HG02642 (cell line): ENCODE data around the gene ABCG1.
"Not testable (repeated sequence)": the region's sequence is repeated elsewhere in the genome, so short reads cannot be mapped to it uniquely, and the experiment has no call there.

ENCODE experiments used
- ATAC-seq: cut with Tn5 transposase; IDR thresholded peaks from one replicate; pipeline ENCODE4 v1.9.1; 2021; ENCODE audit warnings: mild to moderate bottlenecking; ENCODE audit not compliant: unreplicated experiment, poor library complexity

Gene ABCG1

DNA sequence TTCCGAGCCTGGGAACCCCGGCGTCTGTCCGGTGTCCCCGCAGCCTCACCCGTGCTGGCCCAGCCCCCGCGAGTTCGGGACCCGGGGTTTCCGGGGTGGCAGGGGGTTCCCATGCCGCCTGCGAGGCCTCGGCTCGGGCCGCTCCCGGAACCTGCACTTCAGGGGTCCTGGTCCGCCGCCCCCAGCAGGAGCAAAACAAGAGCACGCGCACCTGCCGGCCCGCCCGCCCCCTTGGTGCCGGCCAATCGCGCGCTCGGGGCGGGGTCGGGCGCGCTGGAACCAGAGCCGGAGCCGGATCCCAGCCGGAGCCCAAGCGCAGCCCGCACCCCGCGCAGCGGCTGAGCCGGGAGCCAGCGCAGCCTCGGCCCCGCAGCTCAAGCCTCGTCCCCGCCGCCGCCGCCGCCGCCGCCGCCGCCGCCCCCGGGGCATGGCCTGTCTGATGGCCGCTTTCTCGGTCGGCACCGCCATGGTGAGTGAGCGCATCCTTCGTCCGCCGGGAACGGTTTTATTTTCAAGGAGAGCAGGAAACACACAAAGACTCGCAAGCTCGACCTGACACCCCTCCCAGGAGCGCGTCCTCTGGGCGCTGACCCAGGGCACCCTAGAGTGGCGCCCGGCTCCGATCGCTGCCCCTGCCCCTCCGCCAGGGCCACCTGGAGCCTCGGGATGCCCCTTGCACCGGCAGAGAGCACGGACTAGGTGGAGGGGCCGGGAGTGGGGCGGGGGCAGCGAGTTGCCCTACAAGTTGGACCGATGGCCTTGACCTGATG, at the start of gene ABCG1:
Gene ABCG1 (plus strand): TSS at position 305 of the 770 bp plus-strand sequence. CDS start 123 bp downstream, at position 428.
- peak; percentile 42 for ATAC-seq

DNA sequence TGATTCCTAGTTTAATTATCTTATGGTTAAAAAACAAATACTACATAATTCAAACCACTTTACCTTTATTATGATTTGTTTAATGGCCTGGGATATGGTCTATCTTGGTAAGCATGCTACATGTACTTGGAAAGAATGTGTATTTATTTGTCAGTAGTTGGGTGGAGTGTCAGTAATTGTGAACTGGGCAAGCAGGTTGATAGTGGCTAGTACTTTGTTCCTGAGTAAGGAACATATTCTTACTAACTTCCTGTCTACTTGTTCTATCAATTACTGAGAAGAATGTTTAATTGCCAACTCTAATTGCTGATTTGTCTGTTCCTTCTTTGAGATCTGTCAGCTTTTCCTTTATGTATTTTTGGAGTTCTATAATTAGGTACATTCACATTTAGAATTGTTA, 49.2 kb upstream of the ABCG1 start:
- no peak for ATAC-seq

- no peak for ATAC-seq
Measured at GRCh38 chr21:42171091-42172053, 47.6 kb upstream of the ABCG1 start.

DNA sequence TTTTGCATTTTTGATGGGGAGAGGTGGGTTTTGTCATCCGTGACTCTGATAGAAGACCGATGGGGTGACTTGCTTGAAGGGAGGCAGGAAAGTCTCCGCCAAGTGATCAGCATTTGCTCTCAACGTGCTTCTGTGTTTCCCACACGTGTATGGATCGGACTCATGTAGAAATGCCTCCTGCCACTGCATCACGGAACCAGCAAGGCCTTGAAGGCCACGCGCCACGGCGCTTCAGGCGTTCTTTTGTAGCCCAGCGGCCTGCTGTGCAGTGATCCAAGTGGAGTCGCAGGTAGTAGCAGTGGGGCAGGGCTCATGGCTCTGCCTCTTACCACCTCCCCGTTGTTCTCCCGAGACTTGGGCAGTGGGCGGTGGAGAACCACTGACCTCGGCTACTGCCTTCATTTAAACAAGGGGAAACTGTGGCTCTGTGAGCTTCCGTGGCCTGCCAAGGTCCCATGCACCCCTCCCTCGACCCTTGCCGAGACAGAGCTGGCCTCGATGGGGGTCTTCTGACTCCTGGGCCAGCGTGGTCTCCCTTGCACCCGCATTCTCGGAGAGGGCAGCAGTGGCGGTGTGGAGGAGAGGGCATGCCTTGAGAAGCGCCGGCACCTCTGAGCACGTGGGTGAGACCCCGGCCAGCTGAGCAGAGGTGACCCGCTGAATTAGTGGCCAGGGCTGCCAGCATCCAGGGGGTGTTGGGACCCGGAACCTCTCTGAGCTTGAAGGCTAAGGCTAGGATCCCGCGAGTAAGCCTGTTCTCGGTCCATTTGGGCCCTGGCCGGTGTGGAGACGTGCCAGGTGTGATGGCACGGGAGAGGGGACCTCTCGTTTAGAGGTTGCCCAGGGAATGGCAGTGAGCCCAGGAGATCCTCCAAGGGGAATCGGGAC, 46.1 kb upstream of the ABCG1 start:
- ATAC-seq = no peak

GRCh38 chr21:42174173-42174572, 44.8 kb upstream of the ABCG1 start:
- ATAC-seq = no peak

- no peak for ATAC-seq
Measured at GRCh38 chr21:42175110-42175710, 43.7 kb upstream of the ABCG1 start.

GRCh38 chr21:42176859-42177258, 42.1 kb upstream of the ABCG1 start:
- ATAC-seq = no peak

DNA sequence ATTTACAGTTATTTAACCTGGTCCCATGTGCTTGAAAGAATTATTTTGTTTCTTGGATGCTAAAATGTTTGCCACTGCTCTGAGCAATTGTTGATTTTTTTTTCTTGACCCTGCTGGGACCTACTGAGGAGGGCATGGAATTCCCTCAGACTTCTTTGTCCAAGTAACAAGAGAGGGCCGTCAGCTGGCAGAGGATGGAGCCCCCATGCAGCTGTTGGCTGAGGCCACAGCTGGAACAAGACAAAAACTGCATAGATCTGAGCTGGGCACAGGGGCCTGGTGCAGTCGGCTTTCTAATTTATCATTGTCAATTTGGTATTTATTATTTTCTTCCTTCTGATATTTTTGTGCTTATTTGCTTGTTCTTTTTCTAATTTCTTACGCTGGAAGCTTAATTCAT, 39.6 kb upstream of the ABCG1 start:
- no peak for ATAC-seq

GRCh38 chr21:42180001-42180400, 38.9 kb upstream of the ABCG1 start:
- ATAC-seq = not testable (repeated sequence)

- no peak for ATAC-seq
Measured at GRCh38 chr21:42182713-42183371, 36.1 kb upstream of the ABCG1 start.

GRCh38 chr21:42183374-42184266, 35.3 kb upstream of the ABCG1 start:
- no peak for ATAC-seq

DNA sequence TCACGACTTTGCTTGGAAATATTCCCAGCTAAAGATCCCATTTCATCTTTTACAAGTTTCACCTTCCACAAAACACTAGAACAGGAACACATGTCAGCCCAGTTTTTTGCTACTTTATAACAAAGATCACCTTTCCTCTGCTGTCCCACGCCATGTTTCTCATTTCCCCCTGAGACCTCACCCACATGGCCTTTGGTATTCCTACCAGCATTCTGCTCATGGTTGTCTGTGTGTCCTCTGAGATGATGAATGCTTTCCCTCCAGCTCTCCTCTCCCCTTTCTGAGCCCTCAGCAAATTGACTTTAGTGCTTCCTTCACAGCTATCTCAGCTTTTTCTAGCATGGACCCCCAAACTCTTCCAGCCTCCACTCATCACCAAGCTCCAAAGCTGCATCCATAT, 32.3 kb upstream of the ABCG1 start:
- no peak for ATAC-seq

DNA sequence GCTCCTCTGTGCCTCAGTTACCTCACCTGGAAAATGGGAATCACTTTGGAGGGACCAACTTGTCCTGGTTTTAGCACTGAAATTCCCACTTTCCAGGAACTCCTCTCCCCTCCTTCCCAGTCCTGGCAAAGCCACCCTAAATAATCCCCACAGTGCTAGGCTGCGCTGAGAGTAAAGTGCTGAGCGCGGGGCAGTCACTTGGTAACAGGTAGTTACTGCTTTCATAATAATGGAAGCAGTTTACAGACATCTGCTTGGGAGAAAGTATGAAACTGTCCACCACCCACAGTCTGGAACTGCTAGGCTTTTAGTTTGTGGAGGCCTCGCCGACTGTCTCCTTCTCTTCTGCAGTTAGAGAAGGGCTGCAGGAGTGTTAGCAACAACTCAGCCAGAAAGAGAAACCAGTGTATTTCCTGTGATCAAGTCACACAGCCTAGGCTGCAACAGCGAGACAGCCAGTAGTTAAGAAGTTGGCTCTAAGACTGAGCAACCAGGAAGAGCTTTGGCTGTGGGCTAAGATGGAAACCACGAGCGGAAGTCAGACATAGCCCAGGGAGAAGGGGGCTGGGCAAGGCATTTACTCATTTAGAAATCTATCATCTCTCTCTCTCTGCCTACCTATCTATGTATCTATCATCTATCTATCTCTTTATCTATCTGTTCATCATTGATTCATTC, 30.8 kb upstream of the ABCG1 start:
- ATAC-seq = peak; percentile 95

GRCh38 chr21:42188663-42189062, 30.3 kb upstream of the ABCG1 start:
- ATAC-seq = no peak

DNA sequence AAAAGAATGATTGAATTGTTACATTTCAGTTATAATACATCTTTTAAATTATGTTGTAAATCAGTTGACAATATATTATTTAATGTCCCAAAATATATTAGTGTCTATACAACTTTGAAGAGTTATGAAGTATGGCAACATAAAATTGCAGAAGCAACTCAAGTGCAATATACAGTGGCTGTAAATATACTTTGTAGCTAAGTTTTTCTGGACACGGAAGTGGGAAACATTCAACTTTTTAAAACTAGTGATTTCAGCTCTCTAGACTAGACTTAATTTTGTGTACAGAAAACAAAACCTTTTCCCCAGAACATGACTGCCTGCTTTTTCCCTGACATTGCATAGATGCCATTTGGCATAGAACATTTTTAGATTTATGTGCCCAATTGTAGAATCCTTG, 29.5 kb upstream of the ABCG1 start:
- no peak for ATAC-seq

DNA sequence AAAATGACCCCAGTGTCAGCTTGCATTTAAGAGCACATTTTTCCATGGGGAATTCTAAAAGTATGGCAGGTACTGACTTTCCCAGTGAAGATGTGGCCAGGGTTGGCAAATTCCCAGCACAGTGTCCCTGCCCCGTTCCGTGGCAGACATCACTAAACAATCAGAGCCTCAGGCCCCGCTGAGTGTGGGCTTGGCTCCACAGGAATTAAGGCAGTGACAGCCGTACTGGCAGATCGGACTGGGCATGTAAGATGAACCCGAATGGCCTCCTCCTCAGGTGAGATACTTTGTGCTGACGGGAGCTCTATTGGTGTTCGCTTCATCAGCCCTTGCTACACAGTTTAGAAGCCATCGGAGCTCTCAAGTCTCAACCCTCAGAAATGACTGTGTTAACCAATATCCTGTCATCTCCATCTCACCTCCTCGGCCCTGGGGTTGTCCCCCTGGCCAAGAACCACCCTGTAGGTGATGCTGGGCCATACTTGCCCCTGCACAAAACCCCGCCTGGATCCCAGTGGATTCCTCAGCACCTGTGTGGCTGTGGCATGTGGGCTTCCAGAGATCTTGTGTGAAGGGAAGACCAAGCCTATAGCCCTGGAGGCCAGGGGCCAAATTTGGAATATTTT, 29.0 kb upstream of the ABCG1 start:
- ATAC-seq = no peak

- ATAC-seq = no peak
Measured at GRCh38 chr21:42190486-42190863, 28.5 kb upstream of the ABCG1 start.
